Heart left ventricle (tissue), 16 donors: ENCODE results near the gene LRRTM4. TPM values are rescaled to one million over a fixed set of nuclear protein-coding genes. Genes with fewer than 3 reads are reported as not detected.

Source experiments
- ATAC-seq, 4 donors: fragments of 200-7000 bp; cut with Tn5 transposase; one replicate each; pipeline ENCODE4 v1.9.1; 2020 to 2022; ENCODE audit warnings: moderate library complexity in 4 of 4, mild to moderate bottlenecking in 3 of 4, moderate number of reproducible peaks in 1 of 4
- DNase-seq, 5 donors: peaks; one replicate each; pipeline ENCODE4 v3.0.0-alpha.2; 2020
- H3K27ac ChIP-seq, 12 donors: fragments of 200-600 bp; sonication (generic) in 4 of 12; one replicate each; pipeline versions ENCODE4 v1.5.0 to v1.8.0; 2016 to 2022; ENCODE audit warnings: mild to moderate bottlenecking in 2 of 12
- H3K27me3 ChIP-seq, 9 donors: fragments of 200-600 bp; sonication (generic) in 2 of 9; one replicate each; pipeline versions ENCODE4 v1.5.1 to v1.8.0; 2016 to 2022; ENCODE audit warnings: mild to moderate bottlenecking in 3 of 9
- H3K36me3 ChIP-seq, 9 donors: fragments of 200-600 bp; sonication (generic) in 2 of 9; one replicate each; pipeline versions ENCODE4 v1.5.0 to v1.8.0; 2018 to 2022; ENCODE audit warnings: mild to moderate bottlenecking in 2 of 9
- H3K4me1 ChIP-seq, 12 donors: fragments of 200-600 bp; sonication (generic) in 4 of 12; one replicate each; pipeline versions ENCODE4 v1.5.0 to v1.8.0; 2016 to 2022; ENCODE audit warnings: mild to moderate bottlenecking in 3 of 12
- H3K4me3 ChIP-seq, 12 donors: fragments of 200-600 bp; sonication (generic) in 4 of 12; one replicate each; pipeline versions ENCODE4 v1.5.0 to v1.8.0; 2017 to 2022; ENCODE audit warnings: mild to moderate bottlenecking in 9 of 12, moderate library complexity in 4 of 12
- H3K9me3 ChIP-seq, 12 donors: fragments of 200-600 bp; sonication (generic) in 4 of 12; one replicate each; pipeline versions ENCODE4 v1.5.0 to v1.8.0; 2016 to 2022; ENCODE audit warnings: mild to moderate bottlenecking in 1 of 12
- POLR2A ChIP-seq, 2 donors: fragments of 450-650 bp; IDR thresholded peaks; one replicate each; pipeline ENCODE4 v1.6.1; 2017; ENCODE audit warnings: antibody characterized with exemption in 2 of 2, mild to moderate bottlenecking in 2 of 2, moderate library complexity in 2 of 2
- WGBS, 4 donors: extraction: QIAGEN DNeasy Blood & Tissue Kit in 2 of 4; methylation state at CpG; one replicate each; pipeline versions ENCODE4 v1.1.5 to v1.1.7; 2013 to 2018; 5-methylcytosine and 5-hydroxymethylcytosine counted together
- intact Hi-C, 10 donors: fragments of 100-400 bp; cut with DNase I; formaldehyde crosslinking; loops; one replicate each; pipeline versions ENCODE4 v1.11.1 to v1.14.2; 2022
- polyA plus RNA-seq, 2 donors: library from polyadenylated mRNA; stranded (reverse); fragments of 200-250 nt; gene quantifications; one replicate each; pipeline ENCODE4 v1.2.3, GENCODE V29; 2013
- total RNA-seq, 9 donors: library from RNA; depleted of rRNA in 2 of 9; stranded (reverse); fragments of >200 nt in 2 of 9; fragmentation: NEBNext Ultra II Directional in 3 of 9; extraction: Animal tissue kit (Norgen Biotek cat#: 25700) in 3 of 9; gene quantifications; one replicate each; pipeline versions ENCODE4 v1.1.0 to v1.2.4, GENCODE V29; 2016 to 2023
- TF ChIP-seq, protein P1 (sequence below), 12 donors: fragments of 200-600 bp; sonication (generic) in 4 of 12; IDR thresholded peaks; one replicate each; pipeline versions ENCODE4 v1.5.0 to v1.8.0; 2018 to 2022; ENCODE audit warnings: antibody characterized with exemption in 12 of 12, mild to moderate bottlenecking in 5 of 12
- donor health status: ischemic (EF 13 %, LVEDD 7.1; RV severe dilation, severe dysfunction).
- donor health status: healthy with polysubstance abuse.
- donor health status: DM: no; HTN: yes; CAD: no.
- donor health status: DM: no; HTN: no; CAD: no.
- donor health status: ischemic (EF 25% LVEDD 6.9; RV normal size, moderate dysfunction).
- donor health status: ischemic (EF 25% LVEDD 5.7; RV mildly dilated, moderate dysfunction).
- donor health status: healthy.
- donor health status: DM: yes; HTN: yes; CAD: no.
- donor health status: ischemic (EF 35%, LVEDD 5.7; RV mildly dilated, moderate dysfunction).
- donor health status: nonischemic (EF 11% LVEDD 7.7; RV severe dilation, severe dysfunction).
- donor health status: DM: yes; HTN: yes; CAD: no.
- donor health status: PGD.
- donor health status: ischemic (EF 29% LVEDD 5.4; RV normal size, mild dysfunction).
- donor health status: nonischemic (EF 23%, LVEDD 6.1; RV moderate dilation, normal function).

Gene LRRTM4
- total and polyA plus RNA-seq, 11 donors = 0.15 to 1.3 (median 0.50) TPM; not detected in 1

DNA sequence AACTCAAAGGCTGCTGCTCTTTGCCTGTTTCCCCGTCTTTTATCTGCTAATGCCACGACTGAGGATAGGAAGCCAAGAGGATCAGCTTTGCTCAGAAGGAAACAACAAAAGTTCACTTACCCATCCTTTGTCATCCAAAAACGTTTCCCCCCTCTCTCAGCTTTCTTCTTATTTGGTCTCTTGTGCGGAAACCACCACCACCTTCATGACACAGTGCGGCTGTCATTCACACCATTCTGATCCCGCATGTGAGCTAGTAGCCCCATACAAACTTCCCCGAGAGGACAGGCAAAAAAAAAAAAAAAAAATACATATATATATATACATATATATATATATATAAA is 656 bp downstream of the LRRTM4 start:
- H3K36me3 ChIP-seq = no peaks in the 10 kb centered on the region
- H3K27me3 ChIP-seq = peaks cover 0 to 5% (median 0%) of the 10 kb centered on the region in 9 donors
- peak overlapping the region in 8 of 12 donors; percentile 8 to 38 (median 28) for H3K4me3 ChIP-seq
- DNase-seq (no peak), ATAC-seq (peak in 1 of 4 donors; percentile 43)
- WGBS, 4 donors = 2 to 5% (median 5%) methylated on average over 7 of the region's 7 CpGs
- intact Hi-C loops = loop anchor here in 6 of 10 donors (5.0 to 10.0 kb wide), 4 partner anchors 87 to 569 kb away; no protein-coding TSS in a partner anchor
- H3K9me3 ChIP-seq = no peaks in the 10 kb centered on the region
- no peaks in the 10 kb centered on the region for H3K4me1 ChIP-seq
- TF ChIP-seq, protein P1, sequence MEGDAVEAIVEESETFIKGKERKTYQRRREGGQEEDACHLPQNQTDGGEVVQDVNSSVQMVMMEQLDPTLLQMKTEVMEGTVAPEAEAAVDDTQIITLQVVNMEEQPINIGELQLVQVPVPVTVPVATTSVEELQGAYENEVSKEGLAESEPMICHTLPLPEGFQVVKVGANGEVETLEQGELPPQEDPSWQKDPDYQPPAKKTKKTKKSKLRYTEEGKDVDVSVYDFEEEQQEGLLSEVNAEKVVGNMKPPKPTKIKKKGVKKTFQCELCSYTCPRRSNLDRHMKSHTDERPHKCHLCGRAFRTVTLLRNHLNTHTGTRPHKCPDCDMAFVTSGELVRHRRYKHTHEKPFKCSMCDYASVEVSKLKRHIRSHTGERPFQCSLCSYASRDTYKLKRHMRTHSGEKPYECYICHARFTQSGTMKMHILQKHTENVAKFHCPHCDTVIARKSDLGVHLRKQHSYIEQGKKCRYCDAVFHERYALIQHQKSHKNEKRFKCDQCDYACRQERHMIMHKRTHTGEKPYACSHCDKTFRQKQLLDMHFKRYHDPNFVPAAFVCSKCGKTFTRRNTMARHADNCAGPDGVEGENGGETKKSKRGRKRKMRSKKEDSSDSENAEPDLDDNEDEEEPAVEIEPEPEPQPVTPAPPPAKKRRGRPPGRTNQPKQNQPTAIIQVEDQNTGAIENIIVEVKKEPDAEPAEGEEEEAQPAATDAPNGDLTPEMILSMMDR (IDR thresholded peaks at IDR 0.05) = no peak
- TF ChIP-seq POLR2A (IDR thresholded peaks at IDR 0.05) = no peak
- no peak overlapping the region for H3K27ac ChIP-seq

DNA sequence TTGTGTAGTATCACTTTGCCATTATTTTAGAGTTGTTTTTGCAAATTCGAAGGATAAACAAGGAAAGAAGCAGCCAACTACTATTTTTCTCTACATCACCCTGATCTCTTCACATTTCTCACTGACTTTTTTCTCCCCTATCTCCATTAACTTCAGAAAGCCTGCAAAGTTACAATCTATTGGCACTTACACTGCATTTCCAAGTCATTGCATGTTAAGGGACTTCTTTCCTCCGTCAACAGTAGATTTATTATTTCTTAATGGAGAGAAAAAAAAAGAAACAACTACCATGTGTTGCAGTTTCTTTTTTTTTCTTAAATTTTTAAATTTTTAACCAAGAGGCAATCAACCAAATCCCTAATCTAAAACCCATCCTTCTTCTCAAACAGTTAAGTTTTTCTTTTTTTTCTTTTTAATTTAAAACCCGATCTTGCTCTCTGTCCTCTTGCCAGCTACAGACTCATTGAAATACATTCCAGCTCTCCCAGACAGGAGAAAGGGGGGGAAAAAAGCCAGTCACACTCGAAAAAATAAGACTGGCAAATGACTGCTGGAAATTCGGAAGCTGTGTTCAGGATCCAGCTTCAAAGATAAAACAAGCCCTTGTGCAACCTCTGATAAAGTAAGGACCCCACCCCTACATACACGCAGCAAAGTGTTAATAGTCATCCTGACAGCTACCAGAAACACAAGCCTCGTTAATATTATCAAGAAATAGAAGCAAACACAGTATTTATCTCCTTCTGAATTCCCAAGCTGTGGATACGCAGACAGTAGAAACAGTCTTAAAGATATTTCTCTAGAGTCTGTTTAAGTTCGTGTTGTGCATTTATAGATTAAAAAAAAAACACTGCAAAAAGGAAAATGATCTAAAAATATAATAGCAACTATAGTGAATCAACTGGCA is 1.3 kb downstream of the LRRTM4 start:
- Histone ChIP-seq H3K27ac (peak overlapping the region in 2 of 12 donors; percentile 22 to 26), H3K4me1 (no peaks in the 10 kb centered on the region), H3K4me3 (peak overlapping the region in 9 of 12 donors; percentile 5 to 38 (median 25)), H3K9me3 (no peaks in the 10 kb centered on the region), H3K36me3 (no peaks in the 10 kb centered on the region), H3K27me3 (peaks cover 0 to 5% (median 0%) of the 10 kb centered on the region in 9 donors)
- WGBS, 4 donors = 5 to 6% (median 5%) methylated on average over 9 of the region's 9 CpGs
- DNase-seq = no peak
- ATAC-seq = peak in 1 of 4 donors; percentile 45
- TF ChIP-seq, protein P1 (IDR thresholded peaks at IDR 0.05) = no peak
- no peak for TF ChIP-seq POLR2A (IDR thresholded peaks at IDR 0.05)
- intact Hi-C loops = loop anchor here in 6 of 10 donors (5.0 to 10.0 kb wide), 4 partner anchors 86 to 569 kb away; no protein-coding TSS in a partner anchor

DNA sequence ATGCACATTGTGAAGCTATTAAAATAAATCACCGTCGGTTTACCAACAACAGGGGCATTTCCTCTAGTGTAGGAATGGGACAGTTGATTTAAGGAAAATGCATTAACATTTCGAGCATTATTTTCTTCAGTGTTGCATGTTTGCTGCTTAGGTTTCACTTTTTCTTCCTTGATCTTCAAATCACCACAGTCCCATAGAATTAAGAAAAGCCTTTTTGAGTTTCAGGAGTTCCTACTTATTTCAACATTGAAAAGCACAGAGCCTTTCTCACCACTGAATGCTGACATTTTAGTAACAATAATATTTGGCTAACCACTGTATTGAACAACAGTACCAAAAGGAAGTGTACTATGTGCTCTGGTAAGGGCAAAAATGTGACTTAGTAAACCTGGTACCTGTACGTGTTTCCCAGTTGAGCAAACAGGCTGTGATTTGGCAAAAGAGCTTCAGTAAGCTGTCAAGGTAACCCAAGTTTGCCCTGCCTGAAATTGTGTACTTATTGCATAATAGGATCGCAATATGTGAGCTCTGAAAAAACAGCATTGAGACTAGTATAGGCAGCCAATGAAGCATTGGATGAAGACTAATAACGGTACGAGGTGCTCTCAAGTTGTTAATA is 2.2 kb downstream of the LRRTM4 start:
- Histone ChIP-seq H3K4me1 (no peaks in the 10 kb centered on the region), H3K4me3 (peak overlapping the region in 7 of 12 donors; percentile 5 to 34 (median 30)), H3K27ac (peak overlapping the region in 2 of 12 donors; percentile 22 to 26), H3K36me3 (no peaks in the 10 kb centered on the region), H3K9me3 (no peaks in the 10 kb centered on the region), H3K27me3 (peaks cover 0 to 5% (median 0%) of the 10 kb centered on the region in 9 donors)
- no peak for TF ChIP-seq POLR2A (IDR thresholded peaks at IDR 0.05)
- TF ChIP-seq, protein P1 (IDR thresholded peaks at IDR 0.05) = no peak
- no peak for DNase-seq
- ATAC-seq = no peak
- WGBS, 4 donors = 51 to 65% (median 59%) methylated on average over 7 of the region's 7 CpGs
- intact Hi-C loops = loop anchor here in 6 of 10 donors (5.0 to 10.0 kb wide), 4 partner anchors 85 to 568 kb away; no protein-coding TSS in a partner anchor
